Natural killer cell (primary cell): Measurements from ENCODE around the gene ZXDC. TPM values are rescaled to one million over a fixed set of nuclear protein-coding genes. Genes with fewer than 3 reads are reported as not detected.
A peak's percentile ranks its signal among the peaks of the same experiment; 100 is the strongest.

Source experiments
- ATAC-seq, 3 donors: fragments of 150-1000 bp in 2 of 3; fragments of 200-7000 bp in 1 of 3; cut with Tn5 transposase; 1 replicate in 1 of 3; 2 replicates in 2 of 3; pipeline ENCODE4 v1.10.0; 2021; ENCODE audit warnings: mild to moderate bottlenecking in 2 of 3, moderate library complexity in 2 of 3
- DNase-seq, 2 donors: peaks; one replicate each; pipeline versions ENCODE4 v3.0.0 to v3.0.0-alpha.2; 2013 to 2021; ENCODE audit warnings: mixed read lengths in 1 of 2
- H3K27ac ChIP-seq: one replicate; pipeline ENCODE4 v1.5.1; 2013; ENCODE audit warnings: mild to moderate bottlenecking, low read length
- H3K27me3 ChIP-seq: one replicate; pipeline ENCODE4 v1.6.1; 2013; ENCODE audit warnings: low read length; ENCODE audit not compliant: control insufficient read depth, insufficient read depth
- H3K36me3 ChIP-seq: one replicate; pipeline ENCODE4 v1.6.1; 2013; ENCODE audit warnings: low read length; ENCODE audit not compliant: control insufficient read depth, insufficient read depth
- H3K4me1 ChIP-seq: one replicate; pipeline ENCODE4 v1.6.1; 2013; ENCODE audit warnings: low read length; ENCODE audit not compliant: control insufficient read depth, insufficient read depth
- H3K4me3 ChIP-seq: one replicate; pipeline ENCODE4 v1.5.1; 2013; ENCODE audit warnings: low read length
- H3K9me3 ChIP-seq: one replicate; pipeline ENCODE4 v1.6.1; 2013; ENCODE audit warnings: low read length; ENCODE audit not compliant: control insufficient read depth, insufficient read depth
- H3K27ac Mint-ChIP-seq, 2 donors: one replicate each; pipeline ENCODE4 v1.8.0; 2022; ENCODE audit warnings: mild to moderate bottlenecking in 2 of 2, mixed read lengths in 2 of 2, moderate library complexity in 1 of 2
- H3K27me3 Mint-ChIP-seq, 2 donors: one replicate each; pipeline ENCODE4 v1.8.0; 2022; ENCODE audit warnings: low read depth in 2 of 2, mixed read lengths in 2 of 2
- H3K36me3 Mint-ChIP-seq: one replicate; pipeline ENCODE4 v1.8.0; 2022; ENCODE audit warnings: mixed read lengths
- H3K4me1 Mint-ChIP-seq, 2 donors: one replicate each; pipeline ENCODE4 v1.8.0; 2022; ENCODE audit warnings: mixed read lengths in 2 of 2
- H3K4me3 Mint-ChIP-seq: one replicate; pipeline ENCODE4 v1.8.0; 2022; ENCODE audit warnings: mild to moderate bottlenecking, moderate library complexity, mixed read lengths
- H3K9me3 Mint-ChIP-seq, 2 donors: one replicate each; pipeline ENCODE4 v1.8.0; 2022; ENCODE audit warnings: mixed read lengths in 2 of 2
- CTCF ChIP-seq: fragments of 200-600 bp; IDR thresholded peaks from one replicate; pipeline ENCODE4 v1.8.0; 2022; ENCODE audit warnings: antibody characterized with exemption
- WGBS: methylation state at CpG from one replicate; pipeline ENCODE4 v1.1.7; 2013; ENCODE audit warnings: missing lambda C conversion rate; ENCODE audit not compliant: insufficient coverage; 5-methylcytosine and 5-hydroxymethylcytosine counted together
- intact Hi-C: fragments of 100-400 bp; cut with micrococcal nuclease; formaldehyde crosslinking; loops from one replicate; pipeline ENCODE4 v1.14.2; 2022
- total RNA-seq, 4 donors: library from RNA; stranded (reverse); fragments of 120-200 nt in 1 of 4; gene quantifications; one replicate each; pipeline versions ENCODE4 v1.2.3 to v1.2.4, GENCODE V29; 2013 to 2022

Gene ZXDC
- total RNA-seq, 3 donors from 2014 or later (not counting 1 experiment from before 2014, with no cell fraction given) = 56.1 to 70.2 (median 68.4) TPM

GRCh38 chr3:126500016-126500415 is 24.3 kb upstream of the ZXDC start:
- ATAC-seq (no peak), DNase-seq (no peak)
- no peak overlapping the region for H3K27ac Mint-ChIP-seq
- WGBS = 91% methylated on average over 7 of the region's 7 CpGs
- peaks cover 0 to 6% of the 10 kb centered on the region in 2 donors for H3K4me1 Mint-ChIP-seq
- H3K27me3 Mint-ChIP-seq = peaks cover 0 to 2% of the 10 kb centered on the region in 2 donors
- no peaks in the 10 kb centered on the region for H3K36me3 Mint-ChIP-seq
- Histone ChIP-seq H3K27ac (no peak overlapping the region), H3K4me3 (no peak overlapping the region), H3K27me3 (no peaks in the 10 kb centered on the region), H3K9me3 (no peaks in the 10 kb centered on the region), H3K36me3 (no peaks in the 10 kb centered on the region), H3K4me1 (no peaks in the 10 kb centered on the region)
- H3K9me3 Mint-ChIP-seq = no peaks in the 10 kb centered on the region
- TF ChIP-seq CTCF = no peak
- no peak overlapping the region for H3K4me3 Mint-ChIP-seq
- intact Hi-C loops = no loop called here

- H3K4me3 ChIP-seq = no peak overlapping the region
- no peaks in the 10 kb centered on the region for H3K27me3 ChIP-seq
- no peaks in the 10 kb centered on the region for H3K4me1 ChIP-seq
- WGBS = 93% methylated on average over 9 of the region's 9 CpGs
- no peaks in the 10 kb centered on the region for H3K36me3 ChIP-seq
- H3K9me3 ChIP-seq = no peaks in the 10 kb centered on the region
- intact Hi-C loops = no loop called here
- Mint-ChIP-seq H3K9me3 (no peaks in the 10 kb centered on the region), H3K4me3 (no peak overlapping the region), H3K27ac (no peak overlapping the region), H3K4me1 (peaks cover 0 to 6% of the 10 kb centered on the region in 2 donors), H3K27me3 (no peaks in the 10 kb centered on the region), H3K36me3 (no peaks in the 10 kb centered on the region)
- no peak overlapping the region for H3K27ac ChIP-seq
- DNase-seq (no peak), ATAC-seq (no peak)
- no peak for TF ChIP-seq CTCF
These were observed 23.7 kb upstream of the ZXDC start for GRCh38 chr3:126499401-126499800.

- no peaks in the 10 kb centered on the region for H3K36me3 ChIP-seq
- H3K27me3 ChIP-seq = no peaks in the 10 kb centered on the region
- no peak for DNase-seq
- no peak for TF ChIP-seq CTCF
- H3K9me3 ChIP-seq = no peaks in the 10 kb centered on the region
- H3K36me3 Mint-ChIP-seq = no peaks in the 10 kb centered on the region
- intact Hi-C loops = no loop called here
- WGBS = 56% methylated on average over 10 of the region's 10 CpGs
- no peak overlapping the region for H3K4me3 ChIP-seq
- H3K27me3 Mint-ChIP-seq = no peaks in the 10 kb centered on the region
- H3K4me3 Mint-ChIP-seq = no peak overlapping the region
- no peaks in the 10 kb centered on the region for H3K4me1 ChIP-seq
- ATAC-seq = no peak
- no peaks in the 10 kb centered on the region for H3K9me3 Mint-ChIP-seq
- H3K27ac Mint-ChIP-seq = peak overlapping the region in 1 of 2 donors; percentile 42
- no peak overlapping the region for H3K27ac ChIP-seq
- peaks cover 0 to 6% of the 10 kb centered on the region in 2 donors for H3K4me1 Mint-ChIP-seq
These were observed 23.2 kb upstream of the ZXDC start for GRCh38 chr3:126498929-126499328.

GRCh38 chr3:126498461-126498860 is 22.8 kb upstream of the ZXDC start:
- H3K27me3 Mint-ChIP-seq = no peaks in the 10 kb centered on the region

More at GRCh38 chr3:126498461-126498860, 22.8 kb upstream of the ZXDC start:
- no peaks in the 10 kb centered on the region for H3K9me3 ChIP-seq
- H3K4me1 ChIP-seq = no peaks in the 10 kb centered on the region
- Mint-ChIP-seq H3K27ac (peak overlapping the region in 1 of 2 donors; percentile 42), H3K4me1 (peaks cover 0 to 6% of the 10 kb centered on the region in 2 donors), H3K36me3 (no peaks in the 10 kb centered on the region), H3K4me3 (no peak overlapping the region), H3K9me3 (no peaks in the 10 kb centered on the region)
- intact Hi-C loops = no loop called here
- no peaks in the 10 kb centered on the region for H3K27me3 ChIP-seq
- DNase-seq (no peak), ATAC-seq (no peak)
- no peaks in the 10 kb centered on the region for H3K36me3 ChIP-seq
- no peak overlapping the region for H3K4me3 ChIP-seq
- H3K27ac ChIP-seq = no peak overlapping the region
- no peak for TF ChIP-seq CTCF
- WGBS = 77% methylated on average over 4 of the region's 4 CpGs
